G401 (cell line): ENCODE results near the gene PIK3CB. TPM values are rescaled to one million over a fixed set of nuclear protein-coding genes. Genes with fewer than 3 reads are reported as not detected.
"Not testable (repeated sequence)": the region's sequence is repeated elsewhere in the genome, so short reads cannot be mapped to it uniquely, and the experiment has no call there.

ENCODE experiments used
- DNase-seq: peaks from one replicate; pipeline ENCODE4 v3.0.0-alpha.2; 2015; ENCODE audit warnings: low spot score
- in situ Hi-C: cut with HindIII; loops from 2 replicates; pipeline ENCODE4 v1.10.0; 2016; ENCODE audit warnings: low sequenced_read_pairs, mixed read lengths
- total RNA-seq: library from RNA; depleted of rRNA; stranded (reverse); fragments of >200 nt; shearing (Covaris generic); gene quantifications from 2 replicates; pipeline ENCODE4 v1.2.3, GENCODE V29; 2014

PIK3CB gene
- total RNA-seq, 1 experiment from 2014 or later, result 25.4 TPM

GRCh38 chr3:138653567-138653966 is 181.2 kb downstream of the PIK3CB start:
- DNase-seq, result no peak
- in situ Hi-C loops, result no loop called here

GRCh38 chr3:138649134-138649533 is 185.6 kb downstream of the PIK3CB start:
- no peak for DNase-seq
- in situ Hi-C loops, result no loop called here

GRCh38 chr3:138646513-138646912 is 188.2 kb downstream of the PIK3CB start:
- in situ Hi-C loops, result no loop called here
- DNase-seq, result no peak

GRCh38 chr3:138646008-138646407 is 188.7 kb downstream of the PIK3CB start:
- in situ Hi-C loops, result no loop called here
- no peak for DNase-seq

- in situ Hi-C loops, result no loop called here
- DNase-seq, result no peak
These were observed 191.8 kb downstream of the PIK3CB start for GRCh38 chr3:138642927-138643253.

- no peak for DNase-seq
- in situ Hi-C loops, result no loop called here
These were observed 192.4 kb downstream of the PIK3CB start for GRCh38 chr3:138642226-138642926.

GRCh38 chr3:138640537-138640936 is 194.2 kb downstream of the PIK3CB start:
- DNase-seq, result no peak

GRCh38 chr3:138638641-138639040 is 196.1 kb downstream of the PIK3CB start:
- no peak for DNase-seq
- in situ Hi-C loops, result no loop called here

More at GRCh38 chr3:138640537-138640936, 194.2 kb downstream of the PIK3CB start:
- in situ Hi-C loops, result no loop called here

GRCh38 chr3:138629526-138629925 is 205.2 kb downstream of the PIK3CB start:
- no peak for DNase-seq
- in situ Hi-C loops, result no loop called here

- in situ Hi-C loops, result no loop called here
- DNase-seq, result no peak
These were observed 208.9 kb downstream of the PIK3CB start for GRCh38 chr3:138625707-138626365.

- no peak for DNase-seq
- in situ Hi-C loops, result no loop called here
These were observed 210.2 kb downstream of the PIK3CB start for GRCh38 chr3:138624518-138624917.

GRCh38 chr3:138620431-138620830 is 214.3 kb downstream of the PIK3CB start:
- in situ Hi-C loops, result no loop called here

GRCh38 chr3:138615462-138615861 is 219.3 kb downstream of the PIK3CB start:
- in situ Hi-C loops, result no loop called here
- no peak for DNase-seq

More at GRCh38 chr3:138620431-138620830, 214.3 kb downstream of the PIK3CB start:
- DNase-seq, result no peak

GRCh38 chr3:138609898-138610266 is 224.8 kb downstream of the PIK3CB start:
- no peak for DNase-seq
- in situ Hi-C loops, result no loop called here

- in situ Hi-C loops, result no loop called here
- DNase-seq, result peak; percentile 74
These were observed 226.2 kb downstream of the PIK3CB start, which contains the start of gene FAIM for GRCh38 chr3:138608322-138609135. Gene FAIM (plus strand): TSS chr3:138608771. CDS start chr3:138619727, 10,956 bp downstream.

- DNase-seq, in situ Hi-C loops: not testable (repeated sequence)
These were observed 230.6 kb downstream of the PIK3CB start for GRCh38 chr3:138604106-138604595.
